GM23248 (cell line): ENCODE data around the gene IGFL4. TPM values are rescaled to one million over a fixed set of nuclear protein-coding genes. Genes with fewer than 3 reads are reported as not detected.
"Not testable (repeated sequence)": the region's sequence is repeated elsewhere in the genome, so short reads cannot be mapped to it uniquely, and the experiment has no call there.

Experiments used
- DNase-seq: peaks from one replicate; pipeline ENCODE4 v3.0.0-alpha.2; 2015
- H2AFZ ChIP-seq: fragments of 200-600 bp; sonication (generic); 2 replicates; pipeline ENCODE4 v1.6.1; 2016; ENCODE audit warnings: antibody characterized with exemption
- H3F3A ChIP-seq: fragments of 200-600 bp; sonication (generic); 2 replicates; pipeline ENCODE4 v1.6.1; 2016; ENCODE audit warnings: mild to moderate bottlenecking, antibody characterized with exemption, mixed run types; ENCODE audit not compliant: insufficient read depth
- H3K27ac ChIP-seq: fragments of 200-600 bp; sonication (generic); 2 replicates; pipeline ENCODE4 v1.5.1; 2016; ENCODE audit warnings: mild to moderate bottlenecking
- H3K27me3 ChIP-seq: fragments of 200-600 bp; sonication (generic); replicated peaks from 2 replicates; pipeline ENCODE4 v1.6.1; 2016; ENCODE audit warnings: mild to moderate bottlenecking; ENCODE audit not compliant: insufficient read depth
- H3K36me3 ChIP-seq: fragments of 200-600 bp; sonication (generic); 2 replicates; pipeline ENCODE4 v1.6.1; 2016; ENCODE audit warnings: low read depth, mild to moderate bottlenecking
- H3K4me1 ChIP-seq: fragments of 200-600 bp; sonication (generic); 2 replicates; pipeline ENCODE4 v1.6.1; 2016; ENCODE audit warnings: mild to moderate bottlenecking; ENCODE audit not compliant: insufficient read depth
- H3K4me2 ChIP-seq: fragments of 200-600 bp; sonication (generic); one replicate; pipeline ENCODE4 v1.6.1; 2016; ENCODE audit warnings: mild to moderate bottlenecking; ENCODE audit not compliant: unreplicated experiment
- H3K4me3 ChIP-seq: fragments of 200-600 bp; sonication (generic); 2 replicates; pipeline ENCODE4 v1.5.1; 2016; ENCODE audit warnings: mild to moderate bottlenecking
- H3K79me2 ChIP-seq: fragments of 200-600 bp; sonication (generic); 2 replicates; pipeline ENCODE4 v1.6.1; 2016; ENCODE audit warnings: mild to moderate bottlenecking; ENCODE audit not compliant: insufficient read depth
- H3K9ac ChIP-seq: fragments of 200-600 bp; sonication (generic); 2 replicates; pipeline ENCODE4 v1.6.1; 2016; ENCODE audit warnings: mild to moderate bottlenecking
- H3K9me2 ChIP-seq: fragments of 200-600 bp; sonication (generic); 2 replicates; pipeline ENCODE4 v1.6.1; 2016; ENCODE audit warnings: mixed run types, mild to moderate bottlenecking, moderate library complexity; ENCODE audit not compliant: insufficient read depth
- H3K9me3 ChIP-seq: fragments of 200-600 bp; sonication (generic); one replicate; pipeline ENCODE4 v1.6.1; 2017; ENCODE audit warnings: low read depth
- H4K20me1 ChIP-seq: fragments of 200-600 bp; sonication (generic); 2 replicates; pipeline ENCODE4 v1.6.0; 2016; ENCODE audit not compliant: insufficient read depth
- EZH2 ChIP-seq: fragments of 200-600 bp; sonication (generic); IDR thresholded peaks from 2 replicates; pipeline ENCODE4 v1.6.1; 2018; ENCODE audit warnings: antibody characterized with exemption, mild to moderate bottlenecking; ENCODE audit not compliant: insufficient read depth, poor library complexity, severe bottlenecking
- EZH2phosphoT487 ChIP-seq: fragments of 200-600 bp; sonication (generic); IDR thresholded peaks from 2 replicates; pipeline ENCODE4 v1.6.1; 2018; ENCODE audit warnings: antibody characterized with exemption, moderate library complexity, mild to moderate bottlenecking, low read depth; ENCODE audit not compliant: insufficient read depth
- WGBS, 2 experiments: methylation state at CpG; one replicate each; pipeline ENCODE4 v1.1.6; 2015 to 2017; ENCODE audit warnings: low lambda C conversion rate in 2 of 2, low coverage in 1 of 2; ENCODE audit errors: missing lambda C conversion rate in 2 of 2; 5-methylcytosine and 5-hydroxymethylcytosine counted together
- in situ Hi-C: fragments of 300-500 bp; cut with MboI; formaldehyde crosslinking; loops from 2 replicates; pipeline ENCODE4 v1.15.0; 2020
- polyA plus RNA-seq: library from polyadenylated mRNA; unstranded; fragments of >200 nt; fragmentation: Nextera tagmentation; extraction: Ambion mirVana; gene quantifications from 2 replicates; pipeline ENCODE4 v1.2.1, GENCODE V29; 2016
- total RNA-seq: library from RNA; depleted of rRNA; stranded (reverse); fragments of >200 nt; shearing (Covaris generic); gene quantifications from 2 replicates; pipeline ENCODE4 v1.2.3, GENCODE V29; 2014

The IGFL4 gene
- total and polyA plus RNA-seq, 2 experiments from 2014 or later, result not detected

- Histone ChIP-seq H3K9me2 (no peaks in the 10 kb centered on the region), H3K4me1 (peaks cover 21% of the 10 kb centered on the region), H4K20me1 (no peaks in the 10 kb centered on the region), H3K36me3 (no peaks in the 10 kb centered on the region), H3K9ac (no peak overlapping the region), H3K9me3 (peaks cover 11% of the 10 kb centered on the region), H3K27ac (no peak overlapping the region), H2AFZ (no peak overlapping the region), H3K27me3 (peaks cover 34% of the 10 kb centered on the region), H3K4me3 (no peak overlapping the region), H3F3A (peaks cover 34% of the 10 kb centered on the region), H3K79me2 (no peaks in the 10 kb centered on the region), H3K4me2 (peak overlapping the region; percentile 14)
- in situ Hi-C loops, result loop anchor here (5.0 kb wide), 2 partner anchors 105 to 185 kb away; no protein-coding TSS in a partner anchor
- TF ChIP-seq EZH2 (no peak), EZH2phosphoT487 (no peak)
- DNase-seq, result peak; percentile 79
- 22 to 33% methylated on average over 2 of the region's 2 CpGs for WGBS, 2 experiments
Measured at GRCh38 chr19:46082728-46083050, 41.9 kb upstream of the IGFL4 start.

GRCh38 chr19:46081928-46082727, 41.3 kb upstream of the IGFL4 start:
- H3K4me2 ChIP-seq, result peak overlapping the region; percentile 14
- H3F3A ChIP-seq, result peaks cover 34% of the 10 kb centered on the region
- peaks cover 37% of the 10 kb centered on the region for H3K27me3 ChIP-seq
- H3K9me3 ChIP-seq, result peaks cover 11% of the 10 kb centered on the region
- peak; percentile 79 for DNase-seq
- H3K27ac ChIP-seq, result no peak overlapping the region
- H3K4me3 ChIP-seq, result no peak overlapping the region
- in situ Hi-C loops, result loop anchor here (5.0 kb wide), 2 partner anchors 105 to 185 kb away; no protein-coding TSS in a partner anchor
- no peaks in the 10 kb centered on the region for H3K36me3 ChIP-seq
- H3K9me2 ChIP-seq, result no peaks in the 10 kb centered on the region
- TF ChIP-seq EZH2phosphoT487 (no peak), EZH2 (no peak)
- peaks cover 21% of the 10 kb centered on the region for H3K4me1 ChIP-seq
- H3K9ac ChIP-seq, result no peak overlapping the region
- no peaks in the 10 kb centered on the region for H3K79me2 ChIP-seq
- no peak overlapping the region for H2AFZ ChIP-seq
- WGBS, 2 experiments, result 51 to 67% methylated on average over 4 of the region's 4 CpGs
- H4K20me1 ChIP-seq, result no peaks in the 10 kb centered on the region

GRCh38 chr19:46080561-46080960, 39.8 kb upstream of the IGFL4 start:
- WGBS, 2 experiments, result 6 to 10% methylated on average over 3 of the region's 3 CpGs
- H3K9me2 ChIP-seq, result no peaks in the 10 kb centered on the region
- no peak overlapping the region for H3K4me2 ChIP-seq
- peaks cover 2% of the 10 kb centered on the region for H3K9me3 ChIP-seq
- peaks cover 34% of the 10 kb centered on the region for H3F3A ChIP-seq
- no peaks in the 10 kb centered on the region for H3K79me2 ChIP-seq
- peak; percentile 87 for DNase-seq
- H3K27ac ChIP-seq, result no peak overlapping the region
- no peak overlapping the region for H3K9ac ChIP-seq
- peaks cover 21% of the 10 kb centered on the region for H3K4me1 ChIP-seq
- no peaks in the 10 kb centered on the region for H3K36me3 ChIP-seq
- H3K4me3 ChIP-seq, result no peak overlapping the region
- H3K27me3 ChIP-seq, result peaks cover 43% of the 10 kb centered on the region
- H2AFZ ChIP-seq, result no peak overlapping the region
- TF ChIP-seq EZH2phosphoT487, result peak; percentile 98
- TF ChIP-seq EZH2, result no peak
- in situ Hi-C loops, result loop anchor here (5.0 kb wide), 2 partner anchors 107 to 187 kb away; no protein-coding TSS in a partner anchor
- H4K20me1 ChIP-seq, result no peaks in the 10 kb centered on the region

GRCh38 chr19:46079576-46079975, 38.8 kb upstream of the IGFL4 start:
- no peak overlapping the region for H2AFZ ChIP-seq
- in situ Hi-C loops, result loop anchor here (5.0 kb wide), 1 partner anchor 52 kb away; no protein-coding TSS in a partner anchor

GRCh38 chr19:46078573-46079332, 38.0 kb upstream of the IGFL4 start:
- not testable (repeated sequence) for H3K9me2 ChIP-seq, H3K4me2 ChIP-seq, H3K9ac ChIP-seq, H3K36me3 ChIP-seq, H3K4me3 ChIP-seq, H3K27ac ChIP-seq, H3K79me2 ChIP-seq, H4K20me1 ChIP-seq, H3K9me3 ChIP-seq, H2AFZ ChIP-seq
- H3K4me1 ChIP-seq, result peaks cover 21% of the 10 kb centered on the region
- peaks cover 34% of the 10 kb centered on the region for H3F3A ChIP-seq
- in situ Hi-C loops, result loop anchor here (5.0 kb wide), 1 partner anchor 51 kb away; no protein-coding TSS in a partner anchor
- H3K27me3 ChIP-seq, result peaks cover 43% of the 10 kb centered on the region
- WGBS, 2 experiments, result 18 to 23% methylated on average over 17 to 33 of the region's 71 CpGs
- peak; percentile 74 for DNase-seq

More at GRCh38 chr19:46079576-46079975, 38.8 kb upstream of the IGFL4 start:
- Histone ChIP-seq H3K4me2 (no peak overlapping the region), H3K9ac (no peak overlapping the region), H3K9me2 (no peaks in the 10 kb centered on the region), H3K36me3 (no peaks in the 10 kb centered on the region), H4K20me1 (no peaks in the 10 kb centered on the region), H3K9me3 (no peaks in the 10 kb centered on the region), H3K4me3 (no peak overlapping the region), H3K27me3 (peaks cover 45% of the 10 kb centered on the region), H3K27ac (no peak overlapping the region), H3K4me1 (peaks cover 21% of the 10 kb centered on the region), H3K79me2 (no peaks in the 10 kb centered on the region), H3F3A (peaks cover 34% of the 10 kb centered on the region)
- TF ChIP-seq EZH2phosphoT487 (no peak), EZH2 (no peak)
- no peak for DNase-seq
- 64 to 65% methylated on average over 7 of the region's 7 CpGs for WGBS, 2 experiments
